Central memory CD8-positive, alpha-beta T cell (primary cell): ENCODE data around the gene GPI.

Experiments used
- ATAC-seq: fragments of 150-1000 bp; cut with Tn5 transposase; replicated peaks from 2 replicates; pipeline ENCODE4 v1.10.0; 2022; ENCODE audit warnings: mild to moderate bottlenecking, moderate FRiP score, moderate number of reproducible peaks; ENCODE audit not compliant: poor library complexity, severe bottlenecking; ENCODE audit errors: extremely low read depth
- DNase-seq, 2 donors: peaks; one replicate each; pipeline ENCODE4 v3.0.0; 2021; ENCODE audit warnings: low spot score in 2 of 2
- H3K27ac Mint-ChIP-seq: one replicate; pipeline ENCODE4 v1.8.0; 2022; ENCODE audit warnings: low read depth, mild to moderate bottlenecking, moderate library complexity, mixed read lengths
- H3K27me3 Mint-ChIP-seq: one replicate; pipeline ENCODE4 v1.8.0; 2022; ENCODE audit warnings: mixed read lengths
- H3K36me3 Mint-ChIP-seq: one replicate; pipeline ENCODE4 v1.8.0; 2022; ENCODE audit warnings: mild to moderate bottlenecking, moderate library complexity, mixed read lengths; ENCODE audit not compliant: insufficient read depth
- H3K4me1 Mint-ChIP-seq: one replicate; pipeline ENCODE4 v1.8.0; 2022; ENCODE audit warnings: mixed read lengths
- H3K4me3 Mint-ChIP-seq: one replicate; pipeline ENCODE4 v1.8.0; 2022; ENCODE audit warnings: mild to moderate bottlenecking, moderate library complexity, mixed read lengths
- H3K9me3 Mint-ChIP-seq: one replicate; pipeline ENCODE4 v1.8.0; 2022; ENCODE audit warnings: mixed read lengths

The GPI gene

GRCh38 chr19:34364830-34365462 is at the start of gene GPI:
Gene GPI (plus strand): TSS chr19:34365196. CDS start chr19:34365267, 71 bp downstream.
- peaks cover 18% of the 10 kb centered on the region for H3K36me3 Mint-ChIP-seq
- ATAC-seq: peak; percentile 75
- peaks cover 39% of the 10 kb centered on the region for H3K4me1 Mint-ChIP-seq
- peak; percentile 40 to 41 for DNase-seq
- peak within 1 kb of the TSS; percentile 93 for H3K4me3 Mint-ChIP-seq
- H3K27ac Mint-ChIP-seq: peak within 1 kb of the TSS; percentile 61
- no peaks in the 10 kb centered on the region for H3K27me3 Mint-ChIP-seq
- no peaks in the 10 kb centered on the region for H3K9me3 Mint-ChIP-seq

- peak overlapping the region; percentile 57 for H3K27ac Mint-ChIP-seq
- no peak for DNase-seq
- no peaks in the 10 kb centered on the region for H3K9me3 Mint-ChIP-seq
- ATAC-seq: no peak
- H3K27me3 Mint-ChIP-seq: no peaks in the 10 kb centered on the region
- H3K36me3 Mint-ChIP-seq: peaks cover 9% of the 10 kb centered on the region
- no peak overlapping the region for H3K4me3 Mint-ChIP-seq
- H3K4me1 Mint-ChIP-seq: peaks cover 27% of the 10 kb centered on the region
These were observed 48.7 kb upstream of the GPI start for GRCh38 chr19:34316247-34316646.

GRCh38 chr19:34316741-34317301 is 48.2 kb upstream of the GPI start:
- no peaks in the 10 kb centered on the region for H3K27me3 Mint-ChIP-seq
- no peak overlapping the region for H3K4me3 Mint-ChIP-seq
- peak overlapping the region; percentile 60 for H3K27ac Mint-ChIP-seq
- no peaks in the 10 kb centered on the region for H3K9me3 Mint-ChIP-seq
- no peak for DNase-seq
- ATAC-seq: no peak
- peaks cover 12% of the 10 kb centered on the region for H3K36me3 Mint-ChIP-seq
- H3K4me1 Mint-ChIP-seq: peaks cover 27% of the 10 kb centered on the region

GRCh38 chr19:34317311-34317927 is 47.6 kb upstream of the GPI start:
- Mint-ChIP-seq H3K27me3 (no peaks in the 10 kb centered on the region), H3K9me3 (no peaks in the 10 kb centered on the region), H3K36me3 (peaks cover 17% of the 10 kb centered on the region), H3K4me1 (peaks cover 27% of the 10 kb centered on the region), H3K27ac (peak overlapping the region; percentile 60), H3K4me3 (no peak overlapping the region)
- ATAC-seq (peak; percentile 62), DNase-seq (no peak)

- Mint-ChIP-seq H3K27ac (no peak overlapping the region), H3K36me3 (peaks cover 22% of the 10 kb centered on the region), H3K4me3 (no peak overlapping the region), H3K27me3 (no peaks in the 10 kb centered on the region), H3K4me1 (peaks cover 21% of the 10 kb centered on the region), H3K9me3 (no peaks in the 10 kb centered on the region)
- DNase-seq (no peak), ATAC-seq (no peak)
These were observed 45.8 kb upstream of the GPI start for GRCh38 chr19:34319230-34319585.

GRCh38 chr19:34319785-34320184 is 45.2 kb upstream of the GPI start:
- peaks cover 22% of the 10 kb centered on the region for H3K36me3 Mint-ChIP-seq
- no peak overlapping the region for H3K4me3 Mint-ChIP-seq
- DNase-seq (no peak), ATAC-seq (no peak)
- H3K9me3 Mint-ChIP-seq: no peaks in the 10 kb centered on the region
- H3K27me3 Mint-ChIP-seq: no peaks in the 10 kb centered on the region
- peaks cover 21% of the 10 kb centered on the region for H3K4me1 Mint-ChIP-seq
- peak overlapping the region; percentile 52 for H3K27ac Mint-ChIP-seq

GRCh38 chr19:34320277-34320676 is 44.7 kb upstream of the GPI start:
- ATAC-seq (no peak), DNase-seq (no peak)
- Mint-ChIP-seq H3K27me3 (no peaks in the 10 kb centered on the region), H3K4me1 (peaks cover 21% of the 10 kb centered on the region), H3K9me3 (no peaks in the 10 kb centered on the region), H3K27ac (peak overlapping the region; percentile 52), H3K4me3 (no peak overlapping the region), H3K36me3 (peaks cover 24% of the 10 kb centered on the region)

GRCh38 chr19:34321735-34322134 is 43.3 kb upstream of the GPI start:
- H3K4me1 Mint-ChIP-seq: peaks cover 15% of the 10 kb centered on the region
- ATAC-seq (no peak), DNase-seq (no peak)
- H3K27me3 Mint-ChIP-seq: no peaks in the 10 kb centered on the region
- no peak overlapping the region for H3K4me3 Mint-ChIP-seq
- no peaks in the 10 kb centered on the region for H3K9me3 Mint-ChIP-seq
- peaks cover 31% of the 10 kb centered on the region for H3K36me3 Mint-ChIP-seq
- H3K27ac Mint-ChIP-seq: no peak overlapping the region

GRCh38 chr19:34323433-34324204 is 41.4 kb upstream of the GPI start:
- H3K9me3 Mint-ChIP-seq: no peaks in the 10 kb centered on the region
- no peak for DNase-seq
- H3K4me3 Mint-ChIP-seq: no peak overlapping the region
- H3K4me1 Mint-ChIP-seq: no peaks in the 10 kb centered on the region
- no peak overlapping the region for H3K27ac Mint-ChIP-seq
- peaks cover 39% of the 10 kb centered on the region for H3K36me3 Mint-ChIP-seq
- H3K27me3 Mint-ChIP-seq: no peaks in the 10 kb centered on the region
- no peak for ATAC-seq

- H3K27me3 Mint-ChIP-seq: no peaks in the 10 kb centered on the region
These were observed 40.7 kb upstream of the GPI start for GRCh38 chr19:34324320-34324719.

GRCh38 chr19:34325181-34325580 is 39.8 kb upstream of the GPI start:
- no peaks in the 10 kb centered on the region for H3K9me3 Mint-ChIP-seq
- DNase-seq (no peak), ATAC-seq (no peak)
- no peak overlapping the region for H3K4me3 Mint-ChIP-seq
- H3K27ac Mint-ChIP-seq: no peak overlapping the region
- no peaks in the 10 kb centered on the region for H3K4me1 Mint-ChIP-seq
- no peaks in the 10 kb centered on the region for H3K27me3 Mint-ChIP-seq
- peaks cover 48% of the 10 kb centered on the region for H3K36me3 Mint-ChIP-seq

More at GRCh38 chr19:34324320-34324719, 40.7 kb upstream of the GPI start:
- H3K27ac Mint-ChIP-seq: no peak overlapping the region
- H3K36me3 Mint-ChIP-seq: peaks cover 43% of the 10 kb centered on the region
- H3K9me3 Mint-ChIP-seq: no peaks in the 10 kb centered on the region
- no peak overlapping the region for H3K4me3 Mint-ChIP-seq
- DNase-seq (no peak), ATAC-seq (no peak)
- no peaks in the 10 kb centered on the region for H3K4me1 Mint-ChIP-seq

- no peaks in the 10 kb centered on the region for H3K27me3 Mint-ChIP-seq
- no peak overlapping the region for H3K27ac Mint-ChIP-seq
- peaks cover 49% of the 10 kb centered on the region for H3K36me3 Mint-ChIP-seq
- no peaks in the 10 kb centered on the region for H3K4me1 Mint-ChIP-seq
- no peak overlapping the region for H3K4me3 Mint-ChIP-seq
- ATAC-seq (no peak), DNase-seq (no peak)
- H3K9me3 Mint-ChIP-seq: no peaks in the 10 kb centered on the region
These were observed 38.8 kb upstream of the GPI start for GRCh38 chr19:34325981-34326787.
